B cell (primary cell): ENCODE measurements around the gene CELSR3.

ENCODE experiments used
- EZH2 ChIP-seq: IDR thresholded peaks from 2 replicates; pipeline ENCODE4 v1.6.1; 2012; ENCODE audit warnings: borderline replicate concordance, low read depth, mild to moderate bottlenecking, moderate library complexity, low read length; ENCODE audit not compliant: insufficient read depth, poor library complexity, severe bottlenecking
- TF ChIP-seq, protein P1 (sequence below): fragments of 200-600 bp; IDR thresholded peaks from one replicate; pipeline ENCODE4 v1.8.0; 2022; ENCODE audit warnings: antibody characterized with exemption, mild to moderate bottlenecking

- TF ChIP-seq, protein P1, sequence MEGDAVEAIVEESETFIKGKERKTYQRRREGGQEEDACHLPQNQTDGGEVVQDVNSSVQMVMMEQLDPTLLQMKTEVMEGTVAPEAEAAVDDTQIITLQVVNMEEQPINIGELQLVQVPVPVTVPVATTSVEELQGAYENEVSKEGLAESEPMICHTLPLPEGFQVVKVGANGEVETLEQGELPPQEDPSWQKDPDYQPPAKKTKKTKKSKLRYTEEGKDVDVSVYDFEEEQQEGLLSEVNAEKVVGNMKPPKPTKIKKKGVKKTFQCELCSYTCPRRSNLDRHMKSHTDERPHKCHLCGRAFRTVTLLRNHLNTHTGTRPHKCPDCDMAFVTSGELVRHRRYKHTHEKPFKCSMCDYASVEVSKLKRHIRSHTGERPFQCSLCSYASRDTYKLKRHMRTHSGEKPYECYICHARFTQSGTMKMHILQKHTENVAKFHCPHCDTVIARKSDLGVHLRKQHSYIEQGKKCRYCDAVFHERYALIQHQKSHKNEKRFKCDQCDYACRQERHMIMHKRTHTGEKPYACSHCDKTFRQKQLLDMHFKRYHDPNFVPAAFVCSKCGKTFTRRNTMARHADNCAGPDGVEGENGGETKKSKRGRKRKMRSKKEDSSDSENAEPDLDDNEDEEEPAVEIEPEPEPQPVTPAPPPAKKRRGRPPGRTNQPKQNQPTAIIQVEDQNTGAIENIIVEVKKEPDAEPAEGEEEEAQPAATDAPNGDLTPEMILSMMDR = no peak
- no peak for TF ChIP-seq EZH2
Observed at GRCh38 chr3:48664929-48665328, 2.2 kb upstream of the CELSR3 start.
